Keratinocyte (primary cell): ENCODE data around the gene ADGRA1. TPM values are rescaled to one million over a fixed set of nuclear protein-coding genes. Genes with fewer than 3 reads are reported as not detected.
"Not testable (repeated sequence)": the region's sequence is repeated elsewhere in the genome, so short reads cannot be mapped to it uniquely, and the experiment has no call there.

ENCODE experiments used
- DNase-seq: peaks from one replicate; pipeline ENCODE4 v3.0.0-alpha.2; 2011; ENCODE audit warnings: low read depth, missing footprints, low spot score
- FAIRE-seq: peaks from 2 replicates; lab custom pipeline; 2011; peaks lifted over from hg19 to GRCh38; lab: Jason Lieb, UNC
- H2AFZ ChIP-seq: 2 replicates; pipeline ENCODE4 v1.6.0; 2012; ENCODE audit warnings: low read length, control low read depth, inconsistent platforms; ENCODE audit not compliant: control insufficient read depth
- H3K27ac ChIP-seq: 2 replicates; pipeline ENCODE4 v1.5.1; 2011; ENCODE audit warnings: low read length; ENCODE audit not compliant: control insufficient read depth, insufficient read depth
- H3K27me3 ChIP-seq: 3 replicates; pipeline ENCODE4 v1.6.0; 2011; ENCODE audit warnings: low read length; ENCODE audit not compliant: control insufficient read depth, insufficient read depth; ENCODE audit errors: extremely low read depth
- H3K36me3 ChIP-seq, 2 experiments: 2 replicates in 1 of 2; 3 replicates in 1 of 2; pipeline ENCODE4 v1.5.1; 2011; ENCODE audit warnings: low read length in 2 of 2, mild to moderate bottlenecking in 1 of 2; ENCODE audit not compliant: control insufficient read depth in 2 of 2, insufficient read depth in 2 of 2; ENCODE audit errors: extremely low read depth in 1 of 2
- H3K4me1 ChIP-seq: 3 replicates; pipeline ENCODE4 v1.5.1; 2011; ENCODE audit warnings: low read length; ENCODE audit not compliant: control insufficient read depth, insufficient read depth; ENCODE audit errors: extremely low read depth
- H3K4me2 ChIP-seq: 3 replicates; pipeline ENCODE4 v1.6.0; 2011; ENCODE audit warnings: low read depth, low read length; ENCODE audit not compliant: control insufficient read depth, insufficient read depth; ENCODE audit errors: extremely low read depth
- H3K4me3 ChIP-seq, 3 experiments: fragments of 200-600 bp in 1 of 3; sonication (generic) in 1 of 3; 2 replicates in 2 of 3; 3 replicates in 1 of 3; pipeline ENCODE4 v1.5.1; 2011 to 2016; ENCODE audit warnings: low read length in 3 of 3, mild to moderate bottlenecking in 3 of 3, control low read depth in 2 of 3, inconsistent platforms in 1 of 3, low read depth in 1 of 3, mixed read lengths in 1 of 3, mixed run types in 1 of 3, moderate library complexity in 1 of 3; ENCODE audit not compliant: control insufficient read depth in 2 of 3, insufficient read depth in 2 of 3; ENCODE audit errors: extremely low read depth in 1 of 3
- H3K79me2 ChIP-seq: 2 replicates; pipeline ENCODE4 v1.6.0; 2012; ENCODE audit warnings: low read length; ENCODE audit not compliant: control insufficient read depth, insufficient read depth
- H3K9ac ChIP-seq: 3 replicates; pipeline ENCODE4 v1.6.0; 2011; ENCODE audit warnings: low read length; ENCODE audit not compliant: control insufficient read depth, insufficient read depth; ENCODE audit errors: extremely low read depth
- H3K9me1 ChIP-seq: 3 replicates; pipeline ENCODE4 v1.6.0; 2011; ENCODE audit warnings: low read length; ENCODE audit not compliant: control insufficient read depth, insufficient read depth; ENCODE audit errors: extremely low read depth
- H3K9me3 ChIP-seq: 2 replicates; pipeline ENCODE4 v1.5.1; 2012; ENCODE audit warnings: low read depth, low read length; ENCODE audit not compliant: control insufficient read depth
- H4K20me1 ChIP-seq: 3 replicates; pipeline ENCODE4 v1.6.0; 2011; ENCODE audit warnings: low read length; ENCODE audit not compliant: control insufficient read depth, insufficient read depth; ENCODE audit errors: extremely low read depth
- EZH2 ChIP-seq: IDR thresholded peaks from one replicate; pipeline ENCODE4 v1.6.1; 2012; ENCODE audit warnings: inconsistent platforms, mild to moderate bottlenecking, low read length, moderate library complexity
- dilution Hi-C: fragments of 300-500 bp; cut with MboI; formaldehyde crosslinking; loops from one replicate; pipeline ENCODE4 v1.7.0; 2020; ENCODE audit warnings: low sequenced_read_pairs; ENCODE audit not compliant: extremely low pct_ligation_motif_present
- polyA plus RNA-seq, 5 experiments: library from polyadenylated mRNA; depleted of rRNA in 3 of 5; stranded (reverse) in 3 of 5; stranded (forward) in 1 of 5; unstranded in 1 of 5; fragments of >200 nt; gene quantifications; 1 replicate in 1 of 5; 2 replicates in 3 of 5; 3 replicates in 1 of 5; pipeline versions ENCODE4 v1.2.1 to v1.2.3, GENCODE V29; 2011 to 2012; ENCODE audit warnings: missing spikeins in 2 of 5, low read depth in 1 of 5, low replicate concordance in 1 of 5
- TF ChIP-seq, protein P1 (sequence below), 3 experiments: IDR thresholded peaks in 1 of 3; conservative IDR thresholded peaks in 1 of 3; optimal IDR thresholded peaks in 1 of 3; 2 replicates in 2 of 3; 3 replicates in 1 of 3; pipeline versions ENCODE3 to v1.5.1; 2011; ENCODE audit warnings: low read length in 3 of 3, mild to moderate bottlenecking in 3 of 3, moderate library complexity in 2 of 3, control low read depth in 1 of 3, inconsistent platforms in 1 of 3; ENCODE audit not compliant: insufficient read depth in 2 of 3; ENCODE audit errors: extremely low read depth in 1 of 3

The ADGRA1 gene
- polyA plus RNA-seq, 1 donor (not counting 4 experiments of a cell fraction or from before 2014, with no cell fraction given), result not detected

DNA sequence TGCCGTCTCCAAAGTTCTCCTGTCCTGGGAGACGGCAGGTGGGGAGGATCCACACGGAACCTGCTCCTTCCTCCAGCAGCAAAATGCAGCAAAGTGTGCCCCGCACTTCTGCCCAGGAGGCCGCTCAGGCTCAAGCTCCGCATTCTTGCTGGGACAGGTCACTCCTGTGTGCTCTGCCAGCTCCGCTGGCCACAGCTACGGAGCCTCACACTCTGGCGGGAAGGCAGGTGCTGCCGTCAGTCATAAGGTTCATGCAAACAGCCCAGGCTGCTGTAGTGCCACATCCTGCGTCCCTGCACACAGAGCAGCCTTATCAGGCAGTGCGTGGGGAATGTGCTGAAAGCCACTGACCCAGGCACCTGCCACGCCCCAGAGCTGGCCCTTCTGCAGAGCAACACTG, 22.4 kb downstream of the ADGRA1 start:
- FAIRE-seq (no peak), DNase-seq (no peak)
- TF ChIP-seq EZH2, result no peak
- TF ChIP-seq, protein P1, sequence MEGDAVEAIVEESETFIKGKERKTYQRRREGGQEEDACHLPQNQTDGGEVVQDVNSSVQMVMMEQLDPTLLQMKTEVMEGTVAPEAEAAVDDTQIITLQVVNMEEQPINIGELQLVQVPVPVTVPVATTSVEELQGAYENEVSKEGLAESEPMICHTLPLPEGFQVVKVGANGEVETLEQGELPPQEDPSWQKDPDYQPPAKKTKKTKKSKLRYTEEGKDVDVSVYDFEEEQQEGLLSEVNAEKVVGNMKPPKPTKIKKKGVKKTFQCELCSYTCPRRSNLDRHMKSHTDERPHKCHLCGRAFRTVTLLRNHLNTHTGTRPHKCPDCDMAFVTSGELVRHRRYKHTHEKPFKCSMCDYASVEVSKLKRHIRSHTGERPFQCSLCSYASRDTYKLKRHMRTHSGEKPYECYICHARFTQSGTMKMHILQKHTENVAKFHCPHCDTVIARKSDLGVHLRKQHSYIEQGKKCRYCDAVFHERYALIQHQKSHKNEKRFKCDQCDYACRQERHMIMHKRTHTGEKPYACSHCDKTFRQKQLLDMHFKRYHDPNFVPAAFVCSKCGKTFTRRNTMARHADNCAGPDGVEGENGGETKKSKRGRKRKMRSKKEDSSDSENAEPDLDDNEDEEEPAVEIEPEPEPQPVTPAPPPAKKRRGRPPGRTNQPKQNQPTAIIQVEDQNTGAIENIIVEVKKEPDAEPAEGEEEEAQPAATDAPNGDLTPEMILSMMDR (optimal IDR thresholded peaks at IDR 0.05 in 1 of 3, IDR thresholded peaks at IDR 0.05 in 1 of 3, conservative IDR thresholded peaks at IDR 0.05 in 1 of 3; ENCODE audit: extremely low read depth in 1 of 3, insufficient read depth in 2 of 3, low read length in 3 of 3), result no peak
- H3K9me3 ChIP-seq, result peaks cover 12% of the 10 kb centered on the region
- no peaks in the 10 kb centered on the region for H3K9me1 ChIP-seq
- H3K4me2 ChIP-seq, result no peak overlapping the region
- H2AFZ ChIP-seq, result no peak overlapping the region
- H3K4me1 ChIP-seq, result no peaks in the 10 kb centered on the region
- H3K9ac ChIP-seq, result no peak overlapping the region
- dilution Hi-C loops, result no loop called here
- no peak overlapping the region for H3K4me3 ChIP-seq
- H3K27ac ChIP-seq, result no peak overlapping the region
- H3K36me3 ChIP-seq, result no peaks in the 10 kb centered on the region
- H4K20me1 ChIP-seq, result no peaks in the 10 kb centered on the region
- H3K79me2 ChIP-seq, result no peaks in the 10 kb centered on the region
- no peaks in the 10 kb centered on the region for H3K27me3 ChIP-seq

DNA sequence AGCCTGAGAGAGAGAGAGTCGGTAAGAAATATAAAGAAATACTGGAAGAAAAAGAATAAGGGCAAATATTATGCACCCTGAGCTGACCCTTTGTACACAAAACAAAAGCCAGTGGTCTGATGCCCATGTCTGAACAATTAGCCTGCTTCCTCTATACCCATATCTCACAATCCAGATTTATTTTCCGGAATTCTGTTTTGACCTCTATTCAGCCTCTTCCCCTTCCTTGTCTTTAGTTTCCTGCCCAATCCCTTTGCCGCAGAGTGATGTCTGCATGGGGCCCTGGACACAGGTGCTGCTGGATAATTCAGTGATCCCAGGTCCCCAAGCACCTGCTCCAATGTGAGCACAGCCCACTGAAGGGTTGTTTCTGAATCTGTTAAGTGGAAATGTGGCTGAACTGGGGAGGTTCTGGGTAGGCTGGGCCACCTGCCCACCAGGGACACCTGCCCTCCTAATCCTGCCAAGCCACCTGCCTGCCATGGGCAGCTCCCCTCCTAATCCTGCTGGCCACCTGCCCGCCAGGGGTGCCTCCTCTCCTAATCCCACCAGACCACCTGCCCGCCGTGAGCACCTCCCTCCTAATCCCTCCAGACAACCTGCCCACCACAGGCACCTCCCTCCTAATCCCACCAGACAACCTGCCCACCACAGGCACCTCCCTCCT, 23.0 kb downstream of the ADGRA1 start:
- Histone ChIP-seq H3K27ac (no peak overlapping the region), H3K4me3 (no peak overlapping the region), H2AFZ (no peak overlapping the region), H3K9me1 (no peaks in the 10 kb centered on the region), H3K79me2 (no peaks in the 10 kb centered on the region), H3K36me3 (no peaks in the 10 kb centered on the region), H3K4me1 (no peaks in the 10 kb centered on the region), H3K9me3 (peaks cover 12% of the 10 kb centered on the region), H3K4me2 (no peak overlapping the region), H4K20me1 (no peaks in the 10 kb centered on the region), H3K27me3 (no peaks in the 10 kb centered on the region), H3K9ac (no peak overlapping the region)
- no peak for FAIRE-seq
- no peak for DNase-seq
- no peak for TF ChIP-seq EZH2
- TF ChIP-seq, protein P1 (optimal IDR thresholded peaks at IDR 0.05 in 1 of 3, IDR thresholded peaks at IDR 0.05 in 1 of 3, conservative IDR thresholded peaks at IDR 0.05 in 1 of 3; ENCODE audit: extremely low read depth in 1 of 3, insufficient read depth in 2 of 3, low read length in 3 of 3), result no peak
- dilution Hi-C loops, result no loop called here

DNA sequence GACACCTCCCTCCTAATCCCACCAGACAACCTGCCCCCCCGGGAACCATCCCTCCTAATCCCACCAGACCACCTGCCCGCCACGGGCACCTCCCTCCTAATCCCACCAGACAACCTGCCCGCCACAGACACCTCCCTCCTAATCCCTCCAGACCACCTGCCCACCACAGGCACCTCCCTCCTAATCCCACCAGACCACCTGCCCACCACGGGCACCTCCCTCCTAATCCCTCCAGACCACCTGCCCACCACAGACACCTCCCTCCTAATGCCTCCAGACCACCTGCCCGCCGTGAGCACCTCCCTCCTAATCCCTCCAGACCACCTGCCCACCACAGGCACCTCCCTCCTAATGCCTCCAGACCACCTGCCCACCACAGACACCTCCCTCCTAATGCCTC, 23.9 kb downstream of the ADGRA1 start:
- FAIRE-seq, H3K36me3 ChIP-seq, H3K9me1 ChIP-seq, H3K79me2 ChIP-seq, H3K4me3 ChIP-seq, H3K4me1 ChIP-seq, H3K4me2 ChIP-seq, H2AFZ ChIP-seq, H4K20me1 ChIP-seq, DNase-seq, H3K9ac ChIP-seq, H3K27ac ChIP-seq, dilution Hi-C loops, H3K27me3 ChIP-seq, H3K9me3 ChIP-seq: not testable (repeated sequence)
